PC-3 (cell line): ENCODE results near the gene TST.

ENCODE experiments used
- EZH2 ChIP-seq: fragments of 300-600 bp; sonication (generic); IDR thresholded peaks from one replicate; pipeline ENCODE4 v1.6.1; 2017; ENCODE audit warnings: antibody characterized with exemption, mild to moderate bottlenecking, low read length; ENCODE audit not compliant: unreplicated experiment
- EZH2phosphoT487 ChIP-seq: fragments of 300-600 bp; sonication (generic); IDR thresholded peaks from 2 replicates; pipeline ENCODE4 v1.6.1; 2018; ENCODE audit warnings: mild to moderate bottlenecking, antibody characterized with exemption, low read length, borderline replicate concordance
- TF ChIP-seq, protein P1 (sequence below): fragments of 300-600 bp; sonication (generic); conservative IDR thresholded peaks from 2 replicates; pipeline ENCODE4 v1.5.1; 2017; ENCODE audit warnings: antibody characterized with exemption, low read depth, mild to moderate bottlenecking, low read length

DNA sequence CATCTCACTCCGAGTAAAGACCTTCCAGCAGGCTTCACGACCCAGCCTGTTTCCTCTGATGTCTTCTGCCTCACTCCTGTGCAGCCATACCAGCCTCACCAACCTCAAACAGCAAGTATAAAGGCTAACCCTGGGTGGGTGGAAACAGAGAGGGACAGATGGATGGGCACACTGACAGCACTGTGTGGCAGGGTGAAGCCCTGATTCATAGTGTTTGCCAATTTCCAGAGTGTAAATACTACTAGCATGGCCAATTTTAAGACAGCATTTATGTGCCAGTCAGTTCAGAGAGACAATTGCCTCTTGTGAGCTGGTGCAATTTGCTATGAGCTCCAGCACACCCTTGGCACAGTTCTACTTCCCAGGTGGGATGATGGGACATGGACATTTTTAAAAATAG is 21.5 kb downstream of the TST start:
- TF ChIP-seq, protein P1, sequence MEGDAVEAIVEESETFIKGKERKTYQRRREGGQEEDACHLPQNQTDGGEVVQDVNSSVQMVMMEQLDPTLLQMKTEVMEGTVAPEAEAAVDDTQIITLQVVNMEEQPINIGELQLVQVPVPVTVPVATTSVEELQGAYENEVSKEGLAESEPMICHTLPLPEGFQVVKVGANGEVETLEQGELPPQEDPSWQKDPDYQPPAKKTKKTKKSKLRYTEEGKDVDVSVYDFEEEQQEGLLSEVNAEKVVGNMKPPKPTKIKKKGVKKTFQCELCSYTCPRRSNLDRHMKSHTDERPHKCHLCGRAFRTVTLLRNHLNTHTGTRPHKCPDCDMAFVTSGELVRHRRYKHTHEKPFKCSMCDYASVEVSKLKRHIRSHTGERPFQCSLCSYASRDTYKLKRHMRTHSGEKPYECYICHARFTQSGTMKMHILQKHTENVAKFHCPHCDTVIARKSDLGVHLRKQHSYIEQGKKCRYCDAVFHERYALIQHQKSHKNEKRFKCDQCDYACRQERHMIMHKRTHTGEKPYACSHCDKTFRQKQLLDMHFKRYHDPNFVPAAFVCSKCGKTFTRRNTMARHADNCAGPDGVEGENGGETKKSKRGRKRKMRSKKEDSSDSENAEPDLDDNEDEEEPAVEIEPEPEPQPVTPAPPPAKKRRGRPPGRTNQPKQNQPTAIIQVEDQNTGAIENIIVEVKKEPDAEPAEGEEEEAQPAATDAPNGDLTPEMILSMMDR, result no peak
- no peak for TF ChIP-seq EZH2
- no peak for TF ChIP-seq EZH2phosphoT487
